A549 (cell line): Measurements from ENCODE around the gene DAB2. TPM values are rescaled to one million over a fixed set of nuclear protein-coding genes. Genes with fewer than 3 reads are reported as not detected.

Source experiments
- ATAC-seq, 2 experiments: fragments of 200-7000 bp in 1 of 2; fragments of >200 bp in 1 of 2; cut with Nextera tagmentation in 1 of 2; cut with Tn5 transposase in 1 of 2; 3 replicates each; pipeline versions ENCODE4 v1.8.0 to v1.9.1; 2018 to 2020; ENCODE audit warnings: mild to moderate bottlenecking in 1 of 2, moderate library complexity in 1 of 2
- CTCF ChIA-PET: fragments of 300-600 bp; sonication (Branson Sonifier 250); formaldehyde crosslinking; extraction: SDS; loops from one replicate; lab custom pipeline; 2021; ENCODE audit warnings: antibody characterized with exemption, inconsistent platforms; lab: Yijun Ruan, JAX
- POLR2A ChIA-PET: fragments of 350-600 bp; formaldehyde crosslinking; extraction: SDS; loops from one replicate; lab custom pipeline; 2021; ENCODE audit warnings: antibody characterized with exemption, inconsistent platforms; lab: Yijun Ruan, JAX
- DNase-seq, 2 experiments: peaks; one replicate each; pipeline versions ENCODE4 v3.0.0 to v3.0.0-alpha.2; 2011 to 2016; ENCODE audit warnings: low read depth in 1 of 2, low spot score in 1 of 2
- FAIRE-seq: peaks from 2 replicates; lab custom pipeline; 2011; peaks lifted over from hg19 to GRCh38; lab: Jason Lieb, UNC
- H3K27ac ChIP-seq, 2 experiments: fragments of >200 bp; sonication (Bioruptor Twin); formaldehyde crosslinking; 3 replicates each; pipeline ENCODE4 v1.5.1; 2016 to 2017
- H3K4me1 ChIP-seq: fragments of >200 bp; sonication (Bioruptor Twin); formaldehyde crosslinking; 3 replicates; pipeline ENCODE4 v1.6.1; 2016
- H3K4me2 ChIP-seq: fragments of >200 bp; sonication (Bioruptor Twin); formaldehyde crosslinking; 3 replicates; pipeline ENCODE4 v1.6.1; 2016
- H3K4me3 ChIP-seq: fragments of >200 bp; sonication (Bioruptor Twin); formaldehyde crosslinking; 3 replicates; pipeline ENCODE4 v1.5.1; 2016
- H3K9me3 ChIP-seq: fragments of >200 bp; sonication (Bioruptor Twin); formaldehyde crosslinking; 3 replicates; pipeline ENCODE4 v1.6.1; 2016
- BHLHE40 ChIP-seq: IDR thresholded peaks from 2 replicates; pipeline ENCODE4 v1.6.1; 2012; ENCODE audit warnings: low read depth, low read length, inconsistent platforms
- CHD2 ChIP-seq: fragments of 150-350 bp; IDR thresholded peaks from 2 replicates; pipeline ENCODE4 v1.6.1; 2014; ENCODE audit warnings: low read length; ENCODE audit not compliant: partially characterized antibody
- CHD4 ChIP-seq: fragments of 200-600 bp; sonication (generic); IDR thresholded peaks from 2 replicates; pipeline ENCODE4 v1.6.1; 2016; ENCODE audit warnings: antibody characterized with exemption, mild to moderate bottlenecking, borderline replicate concordance
- EHMT2 ChIP-seq: fragments of 200-600 bp; sonication (generic); IDR thresholded peaks from 2 replicates; pipeline ENCODE4 v1.6.1; 2016; ENCODE audit warnings: antibody characterized with exemption, low read depth, mild to moderate bottlenecking, moderate library complexity
- EP300 ChIP-seq, 2 experiments: fragments of >200 bp; sonication (Bioruptor Twin); formaldehyde crosslinking; IDR thresholded peaks; 2 replicates in 1 of 2; 3 replicates in 1 of 2; pipeline ENCODE4 v1.6.1; 2016 to 2017
- ESRRA ChIP-seq: fragments of 150-350 bp; IDR thresholded peaks from 2 replicates; pipeline ENCODE4 v1.6.1; 2014; ENCODE audit warnings: mild to moderate bottlenecking, low read length, borderline replicate concordance
- FOSB ChIP-seq: fragments of 250-450 bp; sonication (Bioruptor Pico); IDR thresholded peaks from 2 replicates; pipeline ENCODE4 v1.5.0; 2020; ENCODE audit warnings: mild to moderate bottlenecking, moderate library complexity
- HDAC2 ChIP-seq: fragments of 200-600 bp; sonication (generic); IDR thresholded peaks from 2 replicates; pipeline ENCODE4 v1.6.1; 2016
- HOXA7 ChIP-seq: fragments of 250-450 bp; sonication (Bioruptor Pico); IDR thresholded peaks from 2 replicates; pipeline ENCODE4 v1.5.0; 2020; ENCODE audit warnings: mild to moderate bottlenecking, moderate library complexity
- JUN ChIP-seq, 2 experiments: fragments of >200 bp; sonication (Bioruptor Twin); formaldehyde crosslinking; IDR thresholded peaks; 2 replicates in 1 of 2; 3 replicates in 1 of 2; pipeline ENCODE4 v1.6.1; 2016 to 2017
- JUNB ChIP-seq: fragments of >200 bp; sonication (Bioruptor Twin); formaldehyde crosslinking; IDR thresholded peaks from 2 replicates; pipeline ENCODE4 v1.6.1; 2016
- KDM1A ChIP-seq: fragments of 200-600 bp; sonication (generic); IDR thresholded peaks from 2 replicates; pipeline ENCODE4 v1.6.1; 2016; ENCODE audit warnings: low read depth, mild to moderate bottlenecking
- NFE2L2 ChIP-seq: fragments of 150-350 bp; conservative IDR thresholded peaks from 2 replicates; pipeline ENCODE4 v1.6.1; 2014; ENCODE audit warnings: low read length
- NPAS2 ChIP-seq: fragments of 250-450 bp; sonication (Bioruptor Pico); IDR thresholded peaks from 2 replicates; pipeline ENCODE4 v1.8.0; 2022; ENCODE audit warnings: mild to moderate bottlenecking, moderate library complexity, borderline replicate concordance
- RAD21 ChIP-seq, 2 experiments: fragments of >200 bp in 1 of 2; sonication (Bioruptor Twin) in 1 of 2; formaldehyde crosslinking in 1 of 2; IDR thresholded peaks in 1 of 2; conservative IDR thresholded peaks in 1 of 2; 2 replicates in 1 of 2; 3 replicates in 1 of 2; pipeline ENCODE4 v1.6.1; 2012 to 2018; ENCODE audit warnings: inconsistent platforms in 1 of 2
- RARB ChIP-seq: fragments of 250-450 bp; sonication (Bioruptor Pico); IDR thresholded peaks from 2 replicates; pipeline ENCODE4 v1.8.0; 2021; ENCODE audit warnings: mild to moderate bottlenecking, moderate library complexity
- RFX5 ChIP-seq: fragments of 450-650 bp; IDR thresholded peaks from 2 replicates; pipeline ENCODE4 v1.7.1; 2014; ENCODE audit warnings: antibody characterized with exemption, mild to moderate bottlenecking, moderate library complexity
- RNF2 ChIP-seq: fragments of 200-600 bp; sonication (generic); IDR thresholded peaks from 2 replicates; pipeline ENCODE4 v1.6.1; 2016; ENCODE audit warnings: low read depth, mild to moderate bottlenecking, antibody characterized with exemption, moderate library complexity, borderline replicate concordance
- SREBF2 ChIP-seq: fragments of 450-650 bp; IDR thresholded peaks from 2 replicates; pipeline ENCODE4 v1.6.1; 2014; ENCODE audit warnings: mild to moderate bottlenecking, moderate library complexity
- WGBS: methylation state at CpG from one replicate; pipeline ENCODE4 v1.1.6; 2017; ENCODE audit errors: missing lambda C conversion rate; 5-methylcytosine and 5-hydroxymethylcytosine counted together
- polyA plus RNA-seq, 4 experiments: library from polyadenylated mRNA; depleted of rRNA in 3 of 4; stranded (reverse); fragments of >200 nt; fragmentation: RNase III in 1 of 4; extraction: RNeasy Plus Mini Kit Qiagen cat#74134 plus additional on column Dnase treatment in 1 of 4; gene quantifications; 2 replicates in 3 of 4; 3 replicates in 1 of 4; pipeline ENCODE4 v1.2.3, GENCODE V29; 2011 to 2017
- TF ChIP-seq, protein P1 (sequence below): IDR thresholded peaks from 2 replicates; pipeline ENCODE4 v1.6.1; 2012
- TF ChIP-seq, protein P2 (sequence below): fragments of >200 bp; sonication (Bioruptor Twin); formaldehyde crosslinking; IDR thresholded peaks from 3 replicates; pipeline ENCODE4 v1.5.1; 2016
- TF ChIP-seq, protein P3 (sequence below): fragments of 450-650 bp; IDR thresholded peaks from 2 replicates; pipeline ENCODE4 v1.6.1; 2014; ENCODE audit warnings: antibody characterized with exemption

Gene DAB2
- polyA plus RNA-seq, 2 of the 4 experiments (the other 2 are of a cell fraction) = 13.6 to 17.1 TPM

DNA sequence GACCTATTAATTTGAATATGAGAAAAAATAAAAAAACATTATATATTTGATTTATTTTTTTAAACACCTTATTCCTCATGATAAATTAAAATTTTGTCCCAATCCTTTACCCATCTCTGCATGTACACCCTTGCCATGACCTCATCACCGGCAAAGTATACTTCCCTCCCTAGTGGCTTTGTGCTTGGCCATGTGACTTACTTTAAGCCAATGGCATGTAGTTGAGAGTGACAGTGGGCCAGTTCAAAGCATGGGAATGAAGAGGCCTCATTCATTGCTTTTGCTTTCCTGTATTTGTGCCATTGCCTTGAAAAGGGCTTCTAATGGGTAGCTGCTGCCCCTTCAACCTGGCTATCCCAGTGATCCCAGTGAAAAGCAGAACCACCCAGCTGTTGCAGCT is 91.7 kb downstream of the DAB2 start:
- CTCF ChIA-PET = no interaction called here
- POLR2A ChIA-PET = no interaction called here
- H3K4me2 ChIP-seq = no peak overlapping the region
- 91% methylated on average over 1 of the region's 1 CpG for WGBS
- DNase-seq = no peak
- TF ChIP-seq RAD21 (conservative IDR thresholded peaks at IDR 0.05 in 1 of 2, IDR thresholded peaks at IDR 0.05 in 1 of 2) (no peak), NFE2L2 (no peak), JUNB (no peak), RFX5 (no peak), CHD4 (no peak), EHMT2 (no peak), RARB (no peak), CHD2 (no peak), RNF2 (no peak), FOSB (no peak), EP300 (IDR thresholded peaks at IDR 0.05) (no peak), HDAC2 (no peak), HOXA7 (CRISPR knock-in tag) (no peak), JUN (IDR thresholded peaks at IDR 0.05) (no peak)
- TF ChIP-seq, protein P1, sequence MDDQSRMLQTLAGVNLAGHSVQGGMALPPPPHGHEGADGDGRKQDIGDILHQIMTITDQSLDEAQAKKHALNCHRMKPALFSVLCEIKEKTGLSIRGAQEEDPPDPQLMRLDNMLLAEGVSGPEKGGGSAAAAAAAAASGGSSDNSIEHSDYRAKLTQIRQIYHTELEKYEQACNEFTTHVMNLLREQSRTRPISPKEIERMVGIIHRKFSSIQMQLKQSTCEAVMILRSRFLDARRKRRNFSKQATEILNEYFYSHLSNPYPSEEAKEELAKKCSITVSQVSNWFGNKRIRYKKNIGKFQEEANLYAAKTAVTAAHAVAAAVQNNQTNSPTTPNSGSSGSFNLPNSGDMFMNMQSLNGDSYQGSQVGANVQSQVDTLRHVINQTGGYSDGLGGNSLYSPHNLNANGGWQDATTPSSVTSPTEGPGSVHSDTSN = no peak
- TF ChIP-seq, protein P2, sequence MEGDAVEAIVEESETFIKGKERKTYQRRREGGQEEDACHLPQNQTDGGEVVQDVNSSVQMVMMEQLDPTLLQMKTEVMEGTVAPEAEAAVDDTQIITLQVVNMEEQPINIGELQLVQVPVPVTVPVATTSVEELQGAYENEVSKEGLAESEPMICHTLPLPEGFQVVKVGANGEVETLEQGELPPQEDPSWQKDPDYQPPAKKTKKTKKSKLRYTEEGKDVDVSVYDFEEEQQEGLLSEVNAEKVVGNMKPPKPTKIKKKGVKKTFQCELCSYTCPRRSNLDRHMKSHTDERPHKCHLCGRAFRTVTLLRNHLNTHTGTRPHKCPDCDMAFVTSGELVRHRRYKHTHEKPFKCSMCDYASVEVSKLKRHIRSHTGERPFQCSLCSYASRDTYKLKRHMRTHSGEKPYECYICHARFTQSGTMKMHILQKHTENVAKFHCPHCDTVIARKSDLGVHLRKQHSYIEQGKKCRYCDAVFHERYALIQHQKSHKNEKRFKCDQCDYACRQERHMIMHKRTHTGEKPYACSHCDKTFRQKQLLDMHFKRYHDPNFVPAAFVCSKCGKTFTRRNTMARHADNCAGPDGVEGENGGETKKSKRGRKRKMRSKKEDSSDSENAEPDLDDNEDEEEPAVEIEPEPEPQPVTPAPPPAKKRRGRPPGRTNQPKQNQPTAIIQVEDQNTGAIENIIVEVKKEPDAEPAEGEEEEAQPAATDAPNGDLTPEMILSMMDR = no peak
- TF ChIP-seq, protein P3, sequence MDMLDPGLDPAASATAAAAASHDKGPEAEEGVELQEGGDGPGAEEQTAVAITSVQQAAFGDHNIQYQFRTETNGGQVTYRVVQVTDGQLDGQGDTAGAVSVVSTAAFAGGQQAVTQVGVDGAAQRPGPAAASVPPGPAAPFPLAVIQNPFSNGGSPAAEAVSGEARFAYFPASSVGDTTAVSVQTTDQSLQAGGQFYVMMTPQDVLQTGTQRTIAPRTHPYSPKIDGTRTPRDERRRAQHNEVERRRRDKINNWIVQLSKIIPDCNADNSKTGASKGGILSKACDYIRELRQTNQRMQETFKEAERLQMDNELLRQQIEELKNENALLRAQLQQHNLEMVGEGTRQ = no peak
- ATAC-seq = no peak
- H3K9me3 ChIP-seq = no peaks in the 10 kb centered on the region
- H3K27ac ChIP-seq = no peak overlapping the region
- H3K4me1 ChIP-seq = no peaks in the 10 kb centered on the region
- no peak overlapping the region for H3K4me3 ChIP-seq
- FAIRE-seq = no peak

DNA sequence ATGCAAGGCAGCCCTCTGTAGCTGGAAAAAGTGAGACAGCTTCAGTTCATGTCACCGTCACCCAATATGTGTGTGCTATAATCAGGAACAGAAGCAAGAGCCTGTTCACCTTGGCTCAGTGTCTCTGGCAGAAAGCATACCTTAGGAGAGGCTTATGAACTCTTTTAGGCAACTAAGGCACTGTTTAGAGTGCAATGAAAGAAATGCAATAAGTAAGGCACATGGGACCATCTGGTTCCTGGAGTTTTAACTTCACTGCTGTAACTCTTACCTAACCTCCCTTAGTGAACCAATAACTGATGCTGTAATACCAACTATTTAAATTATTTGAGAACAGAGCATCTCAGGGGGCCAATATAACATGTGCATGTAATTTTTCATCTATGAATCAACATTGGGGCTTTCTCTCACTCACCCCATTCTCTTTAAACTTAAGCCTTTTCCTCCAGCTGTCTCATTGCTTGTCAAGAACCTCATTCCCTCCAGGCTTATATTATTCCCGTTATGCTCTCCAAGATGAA is 92.9 kb downstream of the DAB2 start:
- TF ChIP-seq NPAS2 (CRISPR knock-in tag) = no peak

DNA sequence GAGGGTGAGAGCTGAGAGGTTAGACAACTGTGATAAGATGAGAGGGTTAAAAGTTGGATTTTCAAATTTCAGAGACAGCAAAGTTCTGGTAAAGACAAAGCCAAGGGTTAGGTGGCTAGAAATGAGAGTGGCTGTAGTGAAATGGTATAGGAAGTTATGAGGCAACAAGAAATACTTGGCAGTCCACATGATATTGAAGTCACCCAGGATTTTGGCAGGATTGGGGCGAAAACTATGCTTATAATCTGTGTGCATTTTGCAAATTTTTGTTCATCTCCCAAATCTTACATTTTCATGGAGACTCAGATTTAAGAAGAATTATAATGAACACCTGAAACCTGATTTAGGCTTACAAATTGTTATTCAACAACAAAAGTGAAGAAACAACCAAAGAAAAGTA is 96.0 kb downstream of the DAB2 start:
- Histone ChIP-seq H3K4me1 (no peaks in the 10 kb centered on the region), H3K27ac (no peak overlapping the region), H3K4me3 (no peak overlapping the region), H3K9me3 (no peaks in the 10 kb centered on the region), H3K4me2 (no peak overlapping the region)
- ATAC-seq = no peak
- TF ChIP-seq ESRRA = no peak
- TF ChIP-seq, protein P3 = no peak
- TF ChIP-seq KDM1A = no peak
- TF ChIP-seq HOXA7 (CRISPR knock-in tag) = no peak
- no peak for TF ChIP-seq SREBF2
- TF ChIP-seq, protein P2 = no peak
- TF ChIP-seq NPAS2 (CRISPR knock-in tag) = no peak
- TF ChIP-seq NFE2L2 = no peak
- TF ChIP-seq BHLHE40 = no peak
- TF ChIP-seq JUNB = no peak
- 30% methylated on average over 1 of the region's 1 CpG for WGBS
- POLR2A ChIA-PET = no interaction called here
- CTCF ChIA-PET = interaction anchor here (1.5 to 2.3 kb wide), 2 partner anchors 9 to 11 kb away, joined by 7 read pairs; no protein-coding TSS in a partner anchor
- DNase-seq = no peak
- peak; percentile 39 for FAIRE-seq

More for the DNA sequence above, 92.9 kb downstream of the DAB2 start:
- 68% methylated on average over 2 of the region's 2 CpGs for WGBS
- Histone ChIP-seq H3K4me2 (no peak overlapping the region), H3K27ac (no peak overlapping the region), H3K9me3 (no peaks in the 10 kb centered on the region), H3K4me1 (no peaks in the 10 kb centered on the region), H3K4me3 (no peak overlapping the region)
- FAIRE-seq (no peak), ATAC-seq (no peak), DNase-seq (no peak)
- ChIA-PET POLR2A (no interaction called here), CTCF (no interaction called here)
